Karpas-422 (cell line): ENCODE data around the gene BCL11B. TPM values are rescaled to one million over a fixed set of nuclear protein-coding genes. Genes with fewer than 3 reads are reported as not detected.

ENCODE experiments used
- DNase-seq: peaks from one replicate; pipeline ENCODE4 v3.0.0-alpha.2; 2015
- H2AFZ ChIP-seq: fragments of 200-600 bp; sonication (generic); 2 replicates; pipeline ENCODE4 v1.6.1; 2014; ENCODE audit warnings: antibody characterized with exemption, low read length, mixed read lengths
- H3K27ac ChIP-seq: fragments of 200-600 bp; sonication (generic); 2 replicates; pipeline ENCODE4 v1.5.1; 2014; ENCODE audit warnings: mild to moderate bottlenecking, low read length, moderate library complexity
- H3K27me3 ChIP-seq: fragments of 200-600 bp; sonication (generic); 2 replicates; pipeline ENCODE4 v1.6.1; 2014; ENCODE audit warnings: low read length, mixed read lengths
- H3K36me3 ChIP-seq: fragments of 200-600 bp; sonication (generic); 2 replicates; pipeline ENCODE4 v1.6.1; 2014; ENCODE audit warnings: low read length, mixed read lengths; ENCODE audit not compliant: insufficient read depth
- H3K4me1 ChIP-seq: fragments of 200-600 bp; sonication (generic); 2 replicates; pipeline ENCODE4 v1.6.1; 2014; ENCODE audit warnings: mild to moderate bottlenecking, low read length, mixed read lengths
- H3K4me2 ChIP-seq: fragments of 200-600 bp; sonication (generic); 2 replicates; pipeline ENCODE4 v1.6.1; 2014; ENCODE audit warnings: low read length, low read depth, mild to moderate bottlenecking; ENCODE audit not compliant: poor library complexity, severe bottlenecking
- H3K4me3 ChIP-seq: fragments of 200-600 bp; sonication (generic); 2 replicates; pipeline ENCODE4 v1.5.1; 2014; ENCODE audit warnings: mild to moderate bottlenecking, antibody characterized with exemption, low read length, mixed read lengths
- H3K79me2 ChIP-seq: fragments of 200-600 bp; sonication (generic); 2 replicates; pipeline ENCODE4 v1.6.1; 2014; ENCODE audit warnings: mild to moderate bottlenecking, low read length, mixed read lengths
- H3K9ac ChIP-seq: fragments of 200-600 bp; sonication (generic); 2 replicates; pipeline ENCODE4 v1.6.0; 2014; ENCODE audit warnings: low read length
- H3K9me2 ChIP-seq: fragments of 200-600 bp; sonication (generic), shearing (Covaris generic); replicated peaks from 2 replicates; pipeline ENCODE4 v1.6.0; 2014; ENCODE audit warnings: mild to moderate bottlenecking, low read length, moderate library complexity; ENCODE audit not compliant: insufficient read depth
- H3K9me3 ChIP-seq: fragments of 300-700, 200-600 bp; sonication (generic); 2 replicates; pipeline ENCODE4 v1.6.1; 2014; ENCODE audit warnings: low read length, mixed read lengths
- H4K20me1 ChIP-seq: fragments of 200-600 bp; sonication (generic); 2 replicates; pipeline ENCODE4 v1.6.1; 2014; ENCODE audit warnings: mild to moderate bottlenecking, antibody characterized with exemption, low read length, low read depth; ENCODE audit not compliant: insufficient read depth
- total RNA-seq: library from RNA; depleted of rRNA; stranded (reverse); fragments of >200 nt; shearing (Covaris generic); gene quantifications from 2 replicates; pipeline ENCODE4 v1.2.3, GENCODE V29; 2014; ENCODE audit warnings: low replicate concordance

BCL11B gene
- total RNA-seq, 1 experiment from 2014 or later, result not detected

DNA sequence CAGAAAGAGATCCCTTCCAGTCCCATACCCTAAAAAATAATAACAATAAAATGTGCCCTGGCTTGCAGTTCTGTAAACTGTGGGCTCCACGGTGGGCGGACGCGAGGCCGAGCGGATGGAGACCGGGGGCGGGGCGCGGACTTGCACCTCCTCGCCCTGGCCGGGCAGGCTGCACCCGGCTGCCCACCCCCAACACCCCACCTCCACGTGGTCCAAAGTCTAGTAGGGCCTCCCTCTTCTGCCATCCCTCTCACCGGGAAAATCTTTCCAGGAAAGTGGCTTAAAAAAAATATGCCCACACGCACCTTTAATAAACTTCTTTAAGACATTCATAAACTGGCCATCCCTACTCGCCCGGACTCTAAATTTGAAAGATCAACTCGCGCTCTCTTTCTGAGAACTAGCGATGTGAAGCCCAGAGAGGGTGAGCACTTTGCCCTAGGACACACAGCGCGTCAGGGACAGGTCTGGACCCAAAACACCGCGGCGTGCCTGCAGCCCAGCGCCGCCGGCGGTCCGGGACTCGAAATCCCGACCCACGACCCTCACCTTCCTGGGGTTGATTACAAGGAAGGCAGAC lies 1.9 kb upstream of the BCL11B start:
- H2AFZ ChIP-seq, result no peak overlapping the region
- DNase-seq, result no peak
- H3K9me3 ChIP-seq, result no peaks in the 10 kb centered on the region; the same call in 1 of the 2 replicates
- H3K36me3 ChIP-seq, result no peaks in the 10 kb centered on the region
- no peaks in the 10 kb centered on the region for H3K79me2 ChIP-seq
- no peaks in the 10 kb centered on the region for H3K4me1 ChIP-seq
- no peaks in the 10 kb centered on the region for H3K27me3 ChIP-seq
- no peak overlapping the region for H3K4me3 ChIP-seq
- no peak overlapping the region for H3K9ac ChIP-seq
- no peaks in the 10 kb centered on the region for H4K20me1 ChIP-seq
- no peak overlapping the region for H3K27ac ChIP-seq
- H3K9me2 ChIP-seq, result no peaks in the 10 kb centered on the region
- no peak overlapping the region for H3K4me2 ChIP-seq

- Histone ChIP-seq H3K27ac (no peak overlapping the region), H3K4me1 (no peaks in the 10 kb centered on the region), H3K9me3 (no peaks in the 10 kb centered on the region; the same call in 1 of the 2 replicates), H4K20me1 (no peaks in the 10 kb centered on the region), H3K4me3 (no peak overlapping the region), H3K79me2 (no peaks in the 10 kb centered on the region), H3K36me3 (no peaks in the 10 kb centered on the region), H3K27me3 (no peaks in the 10 kb centered on the region), H2AFZ (no peak overlapping the region), H3K4me2 (no peak overlapping the region), H3K9ac (no peak overlapping the region), H3K9me2 (no peaks in the 10 kb centered on the region)
- no peak for DNase-seq
Measured at GRCh38 chr14:99272899-99273765, 1.1 kb upstream of the BCL11B start.

- DNase-seq, result no peak
- H3K27ac ChIP-seq, result no peak overlapping the region
- H3K4me2 ChIP-seq, result no peak overlapping the region
- no peak overlapping the region for H3K4me3 ChIP-seq
- no peaks in the 10 kb centered on the region for H4K20me1 ChIP-seq
- H3K79me2 ChIP-seq, result no peaks in the 10 kb centered on the region
- no peaks in the 10 kb centered on the region for H3K4me1 ChIP-seq
- no peaks in the 10 kb centered on the region for H3K27me3 ChIP-seq
- H3K9me3 ChIP-seq, result no peaks in the 10 kb centered on the region; the same call in 1 of the 2 replicates
- H2AFZ ChIP-seq, result no peak overlapping the region
- H3K9ac ChIP-seq, result no peak overlapping the region
- no peaks in the 10 kb centered on the region for H3K9me2 ChIP-seq
- H3K36me3 ChIP-seq, result no peaks in the 10 kb centered on the region
Measured at GRCh38 chr14:99272632-99272898, 568 bp upstream of the BCL11B start.

DNA sequence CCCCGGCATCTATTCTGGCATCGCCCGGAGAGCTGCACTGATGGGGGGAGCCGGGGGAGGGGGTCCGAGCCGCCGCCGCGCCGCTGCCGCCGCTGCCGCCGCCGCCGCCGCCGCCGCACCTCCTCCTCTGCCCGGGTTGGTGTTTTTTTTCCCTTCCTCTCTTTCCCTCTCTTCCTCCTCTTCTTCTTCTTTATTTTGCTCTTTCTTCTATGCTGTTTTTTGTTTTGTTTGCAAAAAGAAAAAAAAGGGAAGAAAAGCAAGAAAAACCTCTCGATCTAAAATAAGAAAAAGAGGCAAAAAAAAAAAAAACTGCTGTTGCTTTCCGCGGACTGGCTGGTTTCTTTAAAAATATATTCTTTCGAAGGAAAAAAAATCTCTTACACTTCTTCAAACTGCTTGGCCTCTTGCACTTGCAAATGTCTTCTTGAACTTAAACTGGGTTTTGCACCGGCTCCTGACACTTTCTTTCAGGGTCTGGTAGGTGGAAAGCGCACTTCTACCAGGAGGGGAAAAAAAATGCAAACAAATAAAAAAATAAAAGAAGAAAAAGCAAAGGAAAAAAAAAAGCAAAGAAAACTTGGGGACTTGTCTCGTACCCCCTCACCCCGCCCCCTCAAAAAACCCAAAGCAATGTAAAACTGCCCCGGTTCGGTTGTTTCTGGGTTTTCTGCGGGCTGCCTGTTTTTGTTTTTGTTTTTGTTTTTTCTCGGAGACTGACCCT lies 616 bp downstream of the BCL11B start:
- Histone ChIP-seq H3K27me3 (no peaks in the 10 kb centered on the region), H3K4me1 (no peaks in the 10 kb centered on the region), H4K20me1 (no peaks in the 10 kb centered on the region), H3K36me3 (no peaks in the 10 kb centered on the region), H2AFZ (no peak overlapping the region), H3K4me2 (no peak overlapping the region), H3K9me3 (no peaks in the 10 kb centered on the region; the same call in 1 of the 2 replicates), H3K79me2 (no peaks in the 10 kb centered on the region), H3K9ac (no peak overlapping the region), H3K4me3 (no peak overlapping the region), H3K27ac (no peak overlapping the region), H3K9me2 (no peaks in the 10 kb centered on the region)
- no peak for DNase-seq

GRCh38 chr14:99270458-99271220 lies 1.4 kb downstream of the BCL11B start:
- no peak overlapping the region for H3K4me3 ChIP-seq
- no peaks in the 10 kb centered on the region; the same call in 1 of the 2 replicates for H3K9me3 ChIP-seq
- no peaks in the 10 kb centered on the region for H3K4me1 ChIP-seq
- no peak overlapping the region for H3K9ac ChIP-seq
- no peak overlapping the region for H2AFZ ChIP-seq
- no peak overlapping the region for H3K27ac ChIP-seq
- H3K9me2 ChIP-seq, result no peaks in the 10 kb centered on the region
- DNase-seq, result no peak
- H3K79me2 ChIP-seq, result no peaks in the 10 kb centered on the region
- H3K27me3 ChIP-seq, result no peaks in the 10 kb centered on the region
- H3K36me3 ChIP-seq, result no peaks in the 10 kb centered on the region
- H4K20me1 ChIP-seq, result no peaks in the 10 kb centered on the region
- no peak overlapping the region for H3K4me2 ChIP-seq

DNA sequence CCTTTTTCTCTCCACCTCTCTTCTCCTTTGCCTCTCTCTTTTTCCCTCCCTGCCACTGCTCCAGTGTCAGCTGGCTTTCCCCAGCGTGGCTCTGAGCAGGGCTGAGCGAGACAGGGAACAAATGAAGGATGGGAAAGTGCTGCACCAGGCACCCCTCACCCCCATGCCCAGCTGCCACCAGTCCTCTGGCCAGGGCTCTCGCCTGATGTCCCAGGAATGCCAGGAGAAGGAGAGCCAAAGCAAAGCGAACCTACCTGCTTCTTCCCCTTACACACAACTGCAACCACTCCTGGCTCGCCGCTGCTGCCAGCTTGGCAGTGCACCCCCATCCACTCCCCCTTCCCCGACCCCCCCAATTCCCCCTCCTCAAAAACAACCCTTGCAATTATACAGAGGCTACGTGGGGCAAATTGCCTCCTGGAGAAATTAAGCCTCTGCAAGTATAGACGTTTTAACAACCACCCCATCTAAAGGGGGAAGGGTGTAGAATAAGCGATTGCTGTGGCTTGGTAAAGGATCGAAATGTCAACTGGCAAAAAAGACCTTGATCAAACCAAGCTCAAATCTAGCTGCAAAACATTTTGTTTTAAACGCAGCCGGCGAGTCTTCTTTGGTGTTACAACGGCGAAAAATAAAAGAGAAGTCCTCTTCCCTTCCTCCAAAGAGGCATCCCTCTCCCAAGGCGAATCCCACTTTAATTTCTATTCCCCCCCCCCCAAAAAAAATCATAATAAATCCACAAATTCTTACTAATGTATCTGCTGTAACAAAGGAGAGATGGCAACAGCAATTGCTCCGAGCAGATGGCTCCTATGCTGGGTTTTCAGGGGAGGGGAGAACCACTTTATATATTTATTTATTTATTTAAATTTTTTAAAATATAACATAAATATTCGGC lies 2.9 kb downstream of the BCL11B start:
- no peak overlapping the region for H3K27ac ChIP-seq

DNA sequence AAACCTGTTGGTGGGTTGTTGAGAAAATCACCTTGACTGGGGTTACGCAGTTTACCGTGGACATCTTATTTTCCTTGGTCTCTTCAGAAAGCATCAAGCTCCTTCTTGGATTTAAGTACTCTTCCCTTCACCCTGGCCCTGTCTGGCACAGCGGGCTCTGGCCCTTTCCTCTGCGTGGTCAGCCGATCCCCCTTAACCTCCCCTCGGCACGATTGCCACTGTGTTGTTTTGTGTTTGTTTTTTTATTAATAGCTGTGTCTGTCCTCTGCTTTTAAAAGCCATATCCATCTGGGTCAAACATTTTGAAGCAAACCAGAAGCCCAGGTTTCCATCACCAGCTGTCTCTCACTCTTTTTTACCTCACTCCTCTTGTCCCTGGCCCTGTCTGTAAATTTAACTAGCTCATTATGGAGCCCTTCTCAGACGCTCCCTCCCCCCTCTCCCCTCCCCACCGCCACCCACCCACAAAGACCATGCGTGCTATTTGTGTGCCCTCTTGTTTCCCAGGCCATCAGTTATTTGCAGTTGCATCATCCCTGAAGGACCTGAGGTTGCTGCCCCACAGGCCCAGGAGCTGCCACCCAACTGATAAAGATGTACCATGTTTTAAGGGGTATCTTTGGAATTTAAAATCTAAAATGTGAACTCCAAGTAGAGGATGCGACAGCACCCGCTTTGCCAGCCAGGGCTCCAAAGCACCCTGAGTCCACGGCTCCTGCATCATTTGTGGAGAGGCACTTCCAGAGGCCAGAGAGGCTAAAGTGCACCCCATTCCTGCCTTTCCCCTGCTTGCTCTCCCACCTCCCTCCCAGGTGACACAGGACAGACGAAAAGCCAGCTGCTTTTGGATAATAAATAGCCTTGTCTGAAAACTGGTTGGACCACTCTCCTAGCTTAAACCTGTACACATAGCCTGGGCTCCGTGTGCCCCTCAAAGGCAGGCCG lies 3.9 kb downstream of the BCL11B start:
- Histone ChIP-seq H3K27ac (no peak overlapping the region), H3K9ac (no peak overlapping the region), H3K36me3 (no peaks in the 10 kb centered on the region), H4K20me1 (no peaks in the 10 kb centered on the region), H3K27me3 (no peaks in the 10 kb centered on the region), H3K4me3 (no peak overlapping the region), H3K79me2 (no peaks in the 10 kb centered on the region), H3K9me2 (no peaks in the 10 kb centered on the region), H2AFZ (no peak overlapping the region), H3K4me1 (no peaks in the 10 kb centered on the region), H3K9me3 (no peaks in the 10 kb centered on the region; the same call in 1 of the 2 replicates), H3K4me2 (no peak overlapping the region)
- DNase-seq, result no peak

More for the DNA sequence above, 2.9 kb downstream of the BCL11B start:
- Histone ChIP-seq H3K4me3 (no peak overlapping the region), H3K9ac (no peak overlapping the region), H2AFZ (no peak overlapping the region), H3K4me2 (no peak overlapping the region), H3K9me2 (no peaks in the 10 kb centered on the region), H3K79me2 (no peaks in the 10 kb centered on the region), H4K20me1 (no peaks in the 10 kb centered on the region), H3K27me3 (no peaks in the 10 kb centered on the region), H3K36me3 (no peaks in the 10 kb centered on the region), H3K9me3 (no peaks in the 10 kb centered on the region; the same call in 1 of the 2 replicates), H3K4me1 (no peaks in the 10 kb centered on the region)
- DNase-seq, result no peak
